Smooth muscle cell of the umbilical artery (primary cell): ENCODE data around the gene CKLF. TPM values are rescaled to one million over a fixed set of nuclear protein-coding genes. Genes with fewer than 3 reads are reported as not detected.

Experiments used
- total RNA-seq: library from RNA; depleted of rRNA; stranded (reverse); fragments of >200 nt; gene quantifications from 2 replicates; pipeline ENCODE4 v1.2.3, GENCODE V29; 2014

The CKLF gene, protein sequence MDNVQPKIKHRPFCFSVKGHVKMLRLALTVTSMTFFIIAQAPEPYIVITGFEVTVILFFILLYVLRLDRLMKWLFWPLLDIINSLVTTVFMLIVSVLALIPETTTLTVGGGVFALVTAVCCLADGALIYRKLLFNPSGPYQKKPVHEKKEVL
- total RNA-seq = 37.1 and 51.1 TPM in 2 replicates

DNA sequence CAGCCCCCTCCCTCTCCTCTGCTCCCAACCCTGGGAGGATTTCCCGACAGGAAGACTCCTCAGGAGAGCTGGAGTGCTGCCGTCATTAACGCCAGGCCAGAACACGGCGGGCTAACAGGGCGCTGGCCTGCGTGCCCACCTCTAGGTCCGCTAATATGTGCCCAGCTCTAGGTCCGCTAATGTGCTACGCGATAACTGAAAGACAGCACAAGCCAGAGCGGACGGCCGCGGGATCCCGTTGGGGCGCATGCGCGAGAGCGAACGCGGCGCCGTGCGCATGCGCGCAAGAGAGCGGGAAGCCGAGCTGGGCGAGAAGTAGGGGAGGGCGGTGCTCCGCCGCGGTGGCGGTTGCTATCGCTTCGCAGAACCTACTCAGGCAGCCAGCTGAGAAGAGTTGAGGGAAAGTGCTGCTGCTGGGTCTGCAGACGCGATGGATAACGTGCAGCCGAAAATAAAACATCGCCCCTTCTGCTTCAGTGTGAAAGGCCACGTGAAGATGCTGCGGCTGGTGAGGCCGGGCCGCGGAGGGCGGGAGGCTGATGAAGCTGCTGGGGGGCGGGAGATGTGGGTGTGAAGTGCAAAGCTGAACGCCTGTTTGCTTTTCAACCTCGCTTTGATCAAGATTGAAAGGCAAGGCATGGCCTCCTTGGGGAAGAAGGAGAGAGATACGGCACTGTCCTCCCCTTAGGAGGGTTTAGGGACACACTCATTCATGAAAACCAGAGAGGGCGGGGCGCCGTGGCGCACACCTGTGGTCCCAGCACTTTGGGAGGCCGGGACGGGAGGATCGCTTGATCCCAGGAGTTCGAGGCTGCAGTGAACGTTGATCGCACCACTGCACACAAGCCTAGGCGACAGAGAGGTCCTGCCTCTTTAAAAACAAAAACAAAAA lies at the start of gene CKLF:
TSS of gene CKLF (plus strand) at position 291 of the 892 bp plus-strand sequence. CDS start at position 431, 140 bp downstream.

DNA sequence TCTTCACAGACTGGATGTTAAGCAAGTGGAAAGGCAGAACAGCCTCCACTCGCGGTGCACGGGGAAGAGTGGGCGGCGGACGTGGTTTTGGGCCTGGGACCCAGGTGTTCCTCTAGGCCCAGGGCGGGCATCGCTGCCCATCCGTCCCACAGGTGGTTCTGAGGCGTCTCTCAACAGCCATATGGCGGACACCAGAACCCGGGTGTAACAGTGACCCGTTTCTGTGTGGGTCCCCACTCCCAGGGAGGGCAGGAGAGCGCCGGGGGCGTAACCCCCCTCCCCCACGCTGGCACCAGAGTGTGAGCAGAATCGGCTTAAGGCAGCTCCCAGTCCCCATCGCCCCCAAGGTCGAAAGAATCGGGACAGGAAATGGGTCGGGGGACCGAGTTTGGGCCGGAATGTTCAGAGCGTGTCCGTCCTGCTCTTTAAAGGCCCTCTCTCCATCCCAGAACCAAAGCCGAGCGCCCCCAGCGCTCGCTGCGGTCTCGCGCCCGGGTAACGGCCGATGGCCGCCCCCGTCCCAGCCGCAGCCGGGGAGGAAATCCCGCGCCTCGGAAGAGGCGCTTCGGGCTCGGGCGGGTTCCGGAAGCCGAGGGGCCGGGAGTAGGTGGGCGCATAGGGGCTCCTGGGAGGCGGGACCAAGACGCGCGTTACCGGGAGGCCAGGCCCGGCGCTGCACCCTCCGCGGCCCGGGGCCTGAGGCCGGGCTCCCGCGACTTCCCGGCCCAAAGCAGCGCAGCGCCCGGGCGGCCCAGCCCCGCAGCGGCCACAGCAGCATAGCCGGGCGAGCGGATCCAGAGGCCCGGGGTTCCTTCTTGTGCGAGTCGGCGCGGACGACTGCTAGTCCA lies 2.9 kb upstream of the CKLF start, which contains the start of gene TK2:
TSS of gene TK2 (minus strand) at position 839 of the 848 bp plus-strand sequence. CDS start at position 778, 61 bp downstream.

DNA sequence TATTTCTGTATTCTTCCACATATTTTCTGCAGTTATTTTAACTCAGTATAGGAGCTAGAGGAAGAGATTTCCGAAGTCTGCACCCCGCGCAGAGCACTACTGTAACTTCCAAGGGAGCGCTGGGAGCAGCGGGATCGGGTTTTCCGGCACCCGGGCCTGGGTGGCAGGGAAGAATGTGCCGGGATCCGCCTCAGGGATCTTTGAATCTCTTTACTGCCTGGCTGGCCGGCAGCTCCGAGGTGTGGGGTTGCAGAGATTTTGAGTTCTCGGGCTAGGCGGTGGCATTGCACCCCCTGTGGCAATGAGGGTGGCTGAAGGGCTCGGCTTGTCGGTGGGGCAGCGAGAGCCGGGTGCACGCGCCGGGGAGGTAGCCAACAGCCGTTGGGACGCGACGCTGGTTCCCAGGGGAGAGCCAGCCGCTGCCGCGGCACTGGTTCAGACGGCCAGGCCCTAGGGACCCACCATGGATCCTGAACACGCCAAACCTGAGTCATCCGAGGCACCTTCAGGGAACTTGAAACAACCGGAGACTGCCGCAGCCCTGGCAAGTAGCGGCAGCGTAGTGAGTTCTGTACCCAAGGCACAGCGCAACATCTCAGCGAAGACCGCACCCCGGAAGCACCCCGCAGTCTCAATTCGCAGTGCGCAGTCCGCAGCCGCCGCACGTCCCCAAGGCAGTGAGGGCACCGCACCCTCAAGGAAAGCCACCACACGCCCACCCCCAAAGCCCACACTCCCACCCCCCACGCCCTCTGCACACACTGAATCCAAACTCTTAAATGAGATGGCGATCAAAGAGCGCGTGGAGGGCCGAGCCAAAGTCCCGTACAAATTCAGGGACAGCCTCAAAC lies 13.9 kb downstream of the CKLF start, which contains the start of gene CMTM1:
TSS of gene CMTM1 (plus strand) at position 389 of the 851 bp plus-strand sequence. CDS start at position 464, 75 bp downstream.

DNA sequence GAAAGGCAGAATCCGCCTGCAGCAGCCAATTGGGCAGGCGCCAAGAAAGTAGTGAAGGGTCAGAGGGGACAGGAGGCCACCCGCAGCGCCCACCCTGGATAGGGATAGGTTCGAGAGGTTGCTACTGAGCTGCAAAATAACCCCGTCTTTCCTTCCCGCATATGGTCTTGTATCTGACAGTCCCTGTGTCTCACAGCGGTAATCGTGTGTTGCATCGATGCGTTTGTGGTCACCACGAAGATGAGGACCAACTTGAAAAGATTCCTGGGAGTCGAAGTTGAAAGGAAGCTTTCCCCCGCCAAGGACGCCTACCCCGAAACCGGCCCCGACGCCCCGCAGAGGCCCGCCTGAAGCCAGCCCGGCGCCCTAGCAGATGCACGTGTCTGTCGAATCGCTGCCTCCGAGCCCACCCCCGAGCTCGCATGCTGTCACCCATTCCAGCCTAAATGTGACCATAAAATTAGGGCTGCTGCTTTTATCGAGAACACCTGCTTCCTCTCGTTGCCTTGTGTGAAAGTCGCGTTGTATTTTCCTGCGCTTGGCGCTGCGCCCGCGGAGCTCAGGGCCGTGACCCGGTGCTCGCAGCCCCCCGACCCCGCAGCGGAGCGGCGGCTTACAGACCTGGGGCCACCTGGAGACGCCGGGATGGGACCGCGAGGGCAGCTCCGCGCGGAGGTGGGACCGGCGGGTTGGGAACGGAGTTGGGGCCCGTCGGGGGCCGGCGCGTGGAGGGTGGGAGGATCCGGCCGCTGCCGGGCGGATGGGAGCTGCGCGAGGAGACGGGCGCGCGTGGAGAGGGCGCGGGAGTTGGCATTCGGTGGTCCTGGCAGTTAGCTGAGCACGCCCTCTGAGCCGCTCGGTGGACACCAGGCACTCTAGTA lies 26.5 kb downstream of the CKLF start, which contains the start of gene CMTM2:
TSS of gene CMTM2 (plus strand) at position 813 of the 881 bp plus-strand sequence. CDS start 145 bp downstream, outside the sequence.

DNA sequence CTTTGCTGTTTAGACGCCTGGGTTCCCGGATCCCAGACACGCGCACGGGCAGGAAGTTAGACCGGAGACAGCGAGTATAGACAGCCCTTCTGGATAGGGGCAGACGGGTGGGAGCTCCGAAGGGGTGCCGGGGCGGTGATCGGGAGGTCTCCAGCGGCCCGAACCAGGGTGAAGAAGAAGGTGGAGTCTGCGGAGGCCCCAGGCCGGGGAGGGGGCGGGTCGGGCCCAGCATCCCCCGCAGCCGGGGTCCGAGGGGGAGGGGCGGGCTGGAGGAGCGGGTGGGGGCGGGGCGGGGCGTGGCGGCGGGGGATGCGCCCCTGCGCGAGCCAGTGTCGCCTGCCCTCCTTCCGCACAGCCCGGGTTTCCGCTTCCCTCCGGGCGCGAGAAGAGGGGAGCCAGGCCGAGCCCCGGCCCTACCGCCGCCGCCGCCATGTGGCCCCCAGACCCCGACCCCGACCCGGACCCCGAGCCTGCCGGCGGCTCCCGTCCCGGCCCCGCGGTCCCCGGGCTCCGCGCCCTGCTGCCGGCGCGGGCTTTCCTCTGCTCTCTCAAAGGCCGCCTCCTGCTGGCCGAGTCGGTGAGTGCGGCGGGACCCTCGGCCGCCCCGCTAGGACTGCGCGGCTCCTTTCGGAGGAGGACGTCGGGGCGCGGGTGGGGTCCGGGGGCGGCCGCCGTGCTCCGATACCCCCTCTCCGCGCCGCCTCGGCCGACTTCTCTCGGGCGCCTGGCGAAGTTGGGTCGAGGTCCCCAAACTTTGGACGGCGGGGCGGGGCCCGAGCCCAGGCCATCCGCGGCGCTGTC lies 52.2 kb downstream of the CKLF start, which contains the start of gene CMTM3:
TSS of gene CMTM3 (plus strand) at position 329 of the 801 bp plus-strand sequence. CDS start at position 431, 102 bp downstream.

Other genes starting within 250 kb of the CKLF start
- 0.42 and 0.59 TPM in 2 replicates for gene CDH5, start 185.9 kb upstream of the CKLF start, total RNA-seq
- 0.09 TPM in 1 of 2 replicates, not detected in the other for gene BEAN1, start 125.3 kb upstream of the CKLF start, total RNA-seq
- gene TK2, start 2.5 kb upstream of the CKLF start, total RNA-seq = 48.4 and 54.3 TPM in 2 replicates
- 1.5 and 1.9 TPM in 2 replicates for gene CMTM1, start 13.9 kb downstream of the CKLF start, total RNA-seq
- gene CMTM2, start 26.9 kb downstream of the CKLF start, total RNA-seq = not detected in 2 replicates
- gene CMTM3, start 52.1 kb downstream of the CKLF start, total RNA-seq = 8.0 and 14.8 TPM in 2 replicates
- gene CMTM4, start 144.2 kb downstream of the CKLF start, total RNA-seq = 17.5 and 23.0 TPM in 2 replicates
- 164 and 205 TPM in 2 replicates for gene DYNC1LI2, start 199.0 kb downstream of the CKLF start, total RNA-seq
- gene TERB1, start 249.0 kb downstream of the CKLF start, total RNA-seq = under 0.01 TPM in 1 of 2 replicates, not detected in the other